Nephron progenitor cell (in vitro differentiated cells): Measurements from ENCODE around the gene SLC35E1.

Source experiments
- DNase-seq: peaks from one replicate; pipeline ENCODE4 v3.0.0; 2021
- H3K27ac Mint-ChIP-seq: 2 replicates; pipeline ENCODE4 v1.8.0; 2021; ENCODE audit warnings: mild to moderate bottlenecking, moderate library complexity, mixed read lengths
- H3K27me3 Mint-ChIP-seq: 2 replicates; pipeline ENCODE4 v1.8.0; 2021; ENCODE audit warnings: mild to moderate bottlenecking, low read depth, mixed read lengths; ENCODE audit not compliant: poor library complexity
- H3K36me3 Mint-ChIP-seq: 2 replicates; pipeline ENCODE4 v1.8.0; 2021; ENCODE audit warnings: low read depth, mixed read lengths
- H3K4me1 Mint-ChIP-seq: 2 replicates; pipeline ENCODE4 v1.8.0; 2021; ENCODE audit warnings: mixed read lengths
- H3K4me3 Mint-ChIP-seq: 2 replicates; pipeline ENCODE4 v1.8.0; 2021; ENCODE audit warnings: mild to moderate bottlenecking, moderate library complexity, mixed read lengths
- H3K9me3 Mint-ChIP-seq: 2 replicates; pipeline ENCODE4 v1.8.0; 2021; ENCODE audit warnings: mild to moderate bottlenecking, moderate library complexity, mixed read lengths
- CTCF ChIP-seq: fragments of 200-600 bp; sonication (generic); IDR thresholded peaks from 2 replicates; pipeline ENCODE4 v1.5.0; 2021; ENCODE audit warnings: antibody characterized with exemption

Gene SLC35E1

DNA sequence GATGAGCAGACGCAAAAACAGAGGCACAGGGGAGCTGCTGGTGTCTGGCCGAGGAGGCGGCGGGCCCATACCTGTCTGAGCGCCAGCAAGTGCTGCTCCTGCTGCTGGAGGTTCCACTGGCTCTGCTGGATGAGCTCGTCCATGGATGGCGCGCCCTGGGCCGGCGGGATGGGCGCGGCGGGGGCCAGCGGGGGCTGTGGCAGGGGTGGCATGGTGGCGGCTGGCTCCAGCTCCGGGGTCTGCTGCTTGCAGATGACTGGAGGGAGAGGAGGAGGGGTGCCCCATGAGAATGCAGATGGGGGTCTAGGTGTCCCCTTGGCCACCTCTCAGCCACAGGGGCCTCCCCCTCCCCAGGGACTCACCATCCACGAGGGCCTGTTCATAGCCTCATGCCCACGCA, 36.8 kb downstream of the SLC35E1 start:
- H3K27ac Mint-ChIP-seq = no peak overlapping the region
- no peak for TF ChIP-seq CTCF
- H3K36me3 Mint-ChIP-seq = peaks cover 63% of the 10 kb centered on the region
- H3K4me1 Mint-ChIP-seq = peaks cover 14% of the 10 kb centered on the region
- no peak for DNase-seq
- no peak overlapping the region for H3K4me3 Mint-ChIP-seq
- H3K9me3 Mint-ChIP-seq = no peaks in the 10 kb centered on the region
- no peaks in the 10 kb centered on the region for H3K27me3 Mint-ChIP-seq

GRCh38 chr19:16532440-16533234, 39.6 kb downstream of the SLC35E1 start:
- Mint-ChIP-seq H3K4me3 (no peak overlapping the region), H3K9me3 (no peaks in the 10 kb centered on the region), H3K27me3 (no peaks in the 10 kb centered on the region), H3K36me3 (peaks cover 51% of the 10 kb centered on the region), H3K4me1 (no peaks in the 10 kb centered on the region), H3K27ac (no peak overlapping the region)
- no peak for DNase-seq
- no peak for TF ChIP-seq CTCF

GRCh38 chr19:16531380-16531669, 40.9 kb downstream of the SLC35E1 start:
- no peak for DNase-seq
- Mint-ChIP-seq H3K4me3 (no peak overlapping the region), H3K27me3 (no peaks in the 10 kb centered on the region), H3K4me1 (no peaks in the 10 kb centered on the region), H3K9me3 (no peaks in the 10 kb centered on the region), H3K27ac (no peak overlapping the region), H3K36me3 (peaks cover 52% of the 10 kb centered on the region)
- TF ChIP-seq CTCF = no peak

- Mint-ChIP-seq H3K36me3 (peaks cover 52% of the 10 kb centered on the region), H3K4me1 (no peaks in the 10 kb centered on the region), H3K27ac (no peak overlapping the region), H3K4me3 (no peak overlapping the region), H3K9me3 (no peaks in the 10 kb centered on the region), H3K27me3 (no peaks in the 10 kb centered on the region)
- no peak for DNase-seq
- no peak for TF ChIP-seq CTCF
Measured at GRCh38 chr19:16530540-16531379, 41.5 kb downstream of the SLC35E1 start.

- peaks cover 50% of the 10 kb centered on the region for H3K36me3 Mint-ChIP-seq
- no peaks in the 10 kb centered on the region for H3K4me1 Mint-ChIP-seq
- H3K4me3 Mint-ChIP-seq = no peak overlapping the region
- TF ChIP-seq CTCF = no peak
- no peak for DNase-seq
- no peaks in the 10 kb centered on the region for H3K27me3 Mint-ChIP-seq
- no peak overlapping the region for H3K27ac Mint-ChIP-seq
- H3K9me3 Mint-ChIP-seq = no peaks in the 10 kb centered on the region
Measured at GRCh38 chr19:16529466-16530144, 42.6 kb downstream of the SLC35E1 start.
